Panc1 (cell line): ENCODE results near the gene TNFAIP8L1.

Source experiments
- TF ChIP-seq, protein P1 (sequence below): fragments of 450-650 bp; IDR thresholded peaks from 2 replicates; pipeline ENCODE4 v1.5.1; 2017; ENCODE audit warnings: mild to moderate bottlenecking
- TF ChIP-seq, protein P2 (sequence below), 2 experiments: IDR thresholded peaks; 2 replicates each; pipeline ENCODE4 v1.6.1; 2011 to 2012; ENCODE audit warnings: low read depth in 2 of 2, control low read depth in 1 of 2, low read length in 1 of 2, mild to moderate bottlenecking in 1 of 2, moderate library complexity in 1 of 2; ENCODE audit not compliant: insufficient read depth in 1 of 2

DNA sequence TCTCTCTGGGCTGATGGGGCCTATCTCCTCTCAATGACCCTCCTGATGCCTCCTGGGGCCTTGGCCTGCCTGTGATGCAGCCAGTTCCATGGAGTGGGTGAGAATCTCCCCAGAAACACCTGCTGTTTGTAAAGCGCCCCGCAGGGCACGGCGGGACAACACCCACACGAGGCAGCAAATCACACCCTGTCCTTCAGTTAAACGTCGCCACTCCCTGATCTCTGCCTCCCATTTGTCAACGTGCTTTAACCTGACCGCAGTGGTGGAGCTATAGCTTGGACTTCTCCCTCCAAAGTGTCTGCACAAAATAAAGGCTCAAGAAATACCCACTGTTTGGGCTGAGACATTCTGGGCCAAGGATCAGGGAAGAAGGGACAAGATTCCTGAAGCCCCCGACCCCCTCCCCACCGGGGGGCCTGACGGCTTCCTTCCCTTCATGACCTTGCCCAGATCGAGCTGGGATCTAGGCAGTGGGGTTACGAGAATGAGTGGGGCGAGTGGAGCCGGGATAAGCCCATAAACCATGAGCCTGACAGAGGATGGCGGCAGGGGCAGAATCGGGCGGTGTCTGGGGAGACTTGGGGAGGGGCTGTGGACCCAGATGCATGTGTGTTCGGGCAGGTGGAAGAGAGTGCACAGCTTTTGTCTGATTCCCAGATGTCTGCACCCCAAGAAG lies 22.8 kb downstream of the TNFAIP8L1 start:
- TF ChIP-seq, protein P1, sequence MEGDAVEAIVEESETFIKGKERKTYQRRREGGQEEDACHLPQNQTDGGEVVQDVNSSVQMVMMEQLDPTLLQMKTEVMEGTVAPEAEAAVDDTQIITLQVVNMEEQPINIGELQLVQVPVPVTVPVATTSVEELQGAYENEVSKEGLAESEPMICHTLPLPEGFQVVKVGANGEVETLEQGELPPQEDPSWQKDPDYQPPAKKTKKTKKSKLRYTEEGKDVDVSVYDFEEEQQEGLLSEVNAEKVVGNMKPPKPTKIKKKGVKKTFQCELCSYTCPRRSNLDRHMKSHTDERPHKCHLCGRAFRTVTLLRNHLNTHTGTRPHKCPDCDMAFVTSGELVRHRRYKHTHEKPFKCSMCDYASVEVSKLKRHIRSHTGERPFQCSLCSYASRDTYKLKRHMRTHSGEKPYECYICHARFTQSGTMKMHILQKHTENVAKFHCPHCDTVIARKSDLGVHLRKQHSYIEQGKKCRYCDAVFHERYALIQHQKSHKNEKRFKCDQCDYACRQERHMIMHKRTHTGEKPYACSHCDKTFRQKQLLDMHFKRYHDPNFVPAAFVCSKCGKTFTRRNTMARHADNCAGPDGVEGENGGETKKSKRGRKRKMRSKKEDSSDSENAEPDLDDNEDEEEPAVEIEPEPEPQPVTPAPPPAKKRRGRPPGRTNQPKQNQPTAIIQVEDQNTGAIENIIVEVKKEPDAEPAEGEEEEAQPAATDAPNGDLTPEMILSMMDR: no peak
- TF ChIP-seq, protein P2, sequence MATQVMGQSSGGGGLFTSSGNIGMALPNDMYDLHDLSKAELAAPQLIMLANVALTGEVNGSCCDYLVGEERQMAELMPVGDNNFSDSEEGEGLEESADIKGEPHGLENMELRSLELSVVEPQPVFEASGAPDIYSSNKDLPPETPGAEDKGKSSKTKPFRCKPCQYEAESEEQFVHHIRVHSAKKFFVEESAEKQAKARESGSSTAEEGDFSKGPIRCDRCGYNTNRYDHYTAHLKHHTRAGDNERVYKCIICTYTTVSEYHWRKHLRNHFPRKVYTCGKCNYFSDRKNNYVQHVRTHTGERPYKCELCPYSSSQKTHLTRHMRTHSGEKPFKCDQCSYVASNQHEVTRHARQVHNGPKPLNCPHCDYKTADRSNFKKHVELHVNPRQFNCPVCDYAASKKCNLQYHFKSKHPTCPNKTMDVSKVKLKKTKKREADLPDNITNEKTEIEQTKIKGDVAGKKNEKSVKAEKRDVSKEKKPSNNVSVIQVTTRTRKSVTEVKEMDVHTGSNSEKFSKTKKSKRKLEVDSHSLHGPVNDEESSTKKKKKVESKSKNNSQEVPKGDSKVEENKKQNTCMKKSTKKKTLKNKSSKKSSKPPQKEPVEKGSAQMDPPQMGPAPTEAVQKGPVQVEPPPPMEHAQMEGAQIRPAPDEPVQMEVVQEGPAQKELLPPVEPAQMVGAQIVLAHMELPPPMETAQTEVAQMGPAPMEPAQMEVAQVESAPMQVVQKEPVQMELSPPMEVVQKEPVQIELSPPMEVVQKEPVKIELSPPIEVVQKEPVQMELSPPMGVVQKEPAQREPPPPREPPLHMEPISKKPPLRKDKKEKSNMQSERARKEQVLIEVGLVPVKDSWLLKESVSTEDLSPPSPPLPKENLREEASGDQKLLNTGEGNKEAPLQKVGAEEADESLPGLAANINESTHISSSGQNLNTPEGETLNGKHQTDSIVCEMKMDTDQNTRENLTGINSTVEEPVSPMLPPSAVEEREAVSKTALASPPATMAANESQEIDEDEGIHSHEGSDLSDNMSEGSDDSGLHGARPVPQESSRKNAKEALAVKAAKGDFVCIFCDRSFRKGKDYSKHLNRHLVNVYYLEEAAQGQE (IDR thresholded peaks at IDR 0.05; ENCODE audit: insufficient read depth in 1 of 2, low read depth in 2 of 2, low read length in 1 of 2): no peak
